Measurements from ENCODE around the gene PLA2G2F.

The PLA2G2F gene

GRCh38 chr1:20126806-20127440, 12.2 kb upstream of the PLA2G2F start:
- TF ChIP-seq FOXP2 (optimal IDR thresholded peaks at IDR 0.05; ENCODE audit: borderline replicate concordance, extremely low read depth, extremely low read length, insufficient read depth) = no peak
- no peak for TF ChIP-seq POLR2AphosphoS5 (IDR thresholded peaks at IDR 0.05; ENCODE audit: low read depth, low read length)
- no peak for TF ChIP-seq SIN3A (IDR thresholded peaks at IDR 0.05; ENCODE audit: borderline replicate concordance, insufficient read depth, low read length)
- no peak for TF ChIP-seq TAF1 (IDR thresholded peaks at IDR 0.05; ENCODE audit: borderline replicate concordance, insufficient read depth, low read length)
- TF ChIP-seq REST (IDR thresholded peaks at IDR 0.05; ENCODE audit: insufficient read depth in 1 of 2, low read depth in 2 of 2, low read length in 2 of 2) = no peak

DNA sequence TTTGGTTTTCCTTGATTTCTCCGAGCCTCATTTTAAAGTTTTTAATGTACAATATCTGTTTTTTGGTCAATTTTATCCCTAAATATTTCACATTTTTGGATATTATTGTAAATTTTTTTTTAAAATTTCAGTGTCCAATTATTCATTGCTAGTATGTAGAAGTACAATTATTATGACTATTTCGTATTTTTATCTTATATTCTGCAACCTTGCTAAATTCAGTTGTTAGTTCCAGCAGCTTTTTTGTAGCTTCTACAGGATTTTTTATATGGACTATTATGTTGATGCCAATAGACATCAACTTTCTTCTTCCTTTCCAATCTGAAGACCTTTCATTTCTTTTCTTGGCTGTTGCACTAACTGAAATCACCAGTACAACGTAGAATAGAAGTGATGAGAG, 4.1 kb upstream of the PLA2G2F start:
- TF ChIP-seq SIN3A (IDR thresholded peaks at IDR 0.05; ENCODE audit: borderline replicate concordance, insufficient read depth, low read length) (no peak), POLR2AphosphoS5 (IDR thresholded peaks at IDR 0.05; ENCODE audit: low read depth, low read length) (no peak), TAF1 (IDR thresholded peaks at IDR 0.05; ENCODE audit: borderline replicate concordance, insufficient read depth, low read length) (no peak), REST (IDR thresholded peaks at IDR 0.05; ENCODE audit: insufficient read depth in 1 of 2, low read depth in 2 of 2, low read length in 2 of 2) (no peak), FOXP2 (optimal IDR thresholded peaks at IDR 0.05; ENCODE audit: borderline replicate concordance, extremely low read depth, extremely low read length, insufficient read depth) (no peak)

GRCh38 chr1:20136249-20136648, 2.9 kb upstream of the PLA2G2F start:
- TF ChIP-seq REST (IDR thresholded peaks at IDR 0.05; ENCODE audit: insufficient read depth in 1 of 2, low read depth in 2 of 2, low read length in 2 of 2) = no peak
- no peak for TF ChIP-seq FOXP2 (optimal IDR thresholded peaks at IDR 0.05; ENCODE audit: borderline replicate concordance, extremely low read depth, extremely low read length, insufficient read depth)
- TF ChIP-seq POLR2AphosphoS5 (IDR thresholded peaks at IDR 0.05; ENCODE audit: low read depth, low read length) = no peak

DNA sequence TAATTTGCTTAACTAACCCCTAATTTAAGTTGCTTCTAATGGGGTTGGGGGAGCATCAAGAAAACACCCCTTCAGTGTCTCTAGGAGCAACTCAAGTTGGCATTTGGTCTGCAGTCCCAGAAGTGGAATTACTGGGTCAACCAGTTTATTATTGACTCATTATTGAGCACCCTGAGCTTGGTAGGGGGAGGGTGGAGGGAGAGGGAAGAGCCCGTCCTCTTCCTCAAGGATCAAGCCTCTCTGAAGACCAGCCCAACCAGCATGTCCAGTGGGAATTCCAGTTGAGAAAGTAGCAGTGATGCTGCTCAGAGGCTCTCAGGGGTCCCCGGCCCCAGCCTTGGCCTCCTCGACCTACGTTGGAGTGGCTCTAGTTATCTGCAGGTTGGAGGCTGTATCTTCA, 2.1 kb upstream of the PLA2G2F start:
- no peak for TF ChIP-seq FOXP2 (optimal IDR thresholded peaks at IDR 0.05; ENCODE audit: borderline replicate concordance, extremely low read depth, extremely low read length, insufficient read depth)
- TF ChIP-seq REST (IDR thresholded peaks at IDR 0.05; ENCODE audit: insufficient read depth in 1 of 2, low read depth in 2 of 2, low read length in 2 of 2) = no peak
- no peak for TF ChIP-seq POLR2AphosphoS5 (IDR thresholded peaks at IDR 0.05; ENCODE audit: low read depth, low read length)
- no peak for TF ChIP-seq SIN3A (IDR thresholded peaks at IDR 0.05; ENCODE audit: borderline replicate concordance, insufficient read depth, low read length)
- TF ChIP-seq TAF1 (IDR thresholded peaks at IDR 0.05; ENCODE audit: borderline replicate concordance, insufficient read depth, low read length) = no peak

DNA sequence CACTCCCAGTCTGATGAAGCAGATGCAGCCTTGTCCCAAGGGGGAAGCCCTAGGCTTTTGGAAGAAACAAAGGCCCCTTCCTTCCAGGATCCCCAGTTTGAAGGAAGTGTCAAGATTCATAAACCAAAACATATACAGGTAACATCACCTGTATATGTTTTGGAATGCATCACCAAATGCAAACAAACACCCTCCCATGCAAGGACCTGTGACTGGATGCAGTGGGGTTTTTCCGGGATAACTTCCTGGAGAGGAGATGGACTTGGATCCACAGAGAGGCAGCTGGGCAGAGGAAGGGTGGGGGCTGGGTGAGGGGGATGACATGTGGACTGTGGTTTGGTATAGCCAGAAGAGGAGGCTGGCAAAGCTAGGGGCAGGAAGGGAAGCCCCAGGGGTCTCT, 1.5 kb upstream of the PLA2G2F start:
- TF ChIP-seq SIN3A (IDR thresholded peaks at IDR 0.05; ENCODE audit: borderline replicate concordance, insufficient read depth, low read length) (no peak), REST (IDR thresholded peaks at IDR 0.05; ENCODE audit: insufficient read depth in 1 of 2, low read depth in 2 of 2, low read length in 2 of 2) (no peak)

Data from PFSK-1 (cell line).